ENCODE measurements around the gene MARCHF3. TPM values are rescaled to one million over a fixed set of nuclear protein-coding genes. Genes with fewer than 3 reads are reported as not detected.

MARCHF3 gene
- total and polyA plus RNA-seq, 10 donors, result 2.3 to 14.8 (median 10.9) TPM

DNA sequence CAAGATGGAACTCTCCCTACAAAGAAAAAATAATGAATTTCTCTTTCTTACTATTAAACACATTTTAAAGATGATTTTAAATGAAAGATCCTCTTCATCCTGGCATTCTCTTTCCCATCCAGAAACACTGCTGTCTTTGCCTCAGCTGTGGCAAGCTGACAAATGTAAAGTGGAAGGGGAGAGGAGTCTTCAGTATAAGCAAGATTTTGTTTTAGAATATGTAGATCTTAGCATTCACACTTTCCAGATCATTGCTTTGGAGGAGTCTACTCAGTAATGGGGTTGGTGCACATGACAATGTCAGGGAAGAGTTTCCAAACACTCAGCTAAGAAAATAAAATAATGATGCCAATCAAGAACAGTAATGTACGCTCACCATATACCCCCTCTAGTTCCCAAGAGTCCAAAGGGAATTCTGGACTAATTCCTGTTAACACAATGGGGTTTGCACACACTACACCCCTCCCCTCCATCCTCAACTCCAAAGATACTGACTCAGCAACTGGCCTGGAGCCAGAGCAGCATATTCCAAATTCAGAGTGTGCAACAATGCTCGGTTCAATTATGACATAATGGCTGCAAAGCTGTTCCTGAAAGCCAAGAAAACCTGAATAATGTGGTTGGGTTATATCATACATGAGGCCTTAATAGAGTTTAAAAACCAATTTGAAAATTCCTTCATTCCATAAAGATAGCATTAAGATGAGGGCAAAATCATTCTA is 38.3 kb upstream of the MARCHF3 start:
- H3K27ac ChIP-seq, result no peak overlapping the region
- no peaks in the 10 kb centered on the region for H3K27me3 ChIP-seq (replicated peaks in 1 of 7)
- 64 to 76% (median 69%) methylated on average over 2 of the region's 2 CpGs for WGBS, 5 donors
- no peaks in the 10 kb centered on the region for H3K9me3 ChIP-seq
- peaks cover 5 to 27% (median 11%) of the 10 kb centered on the region in 6 donors for H3K4me1 ChIP-seq
- DNase-seq, result no peak
- peaks cover 0 to 8% (median 3%) of the 10 kb centered on the region in 6 donors for H3K36me3 ChIP-seq
- H3K4me3 ChIP-seq, result no peak overlapping the region
- no peak for TF ChIP-seq POLR2A (IDR thresholded peaks at IDR 0.05)
- no peak for TF ChIP-seq POLR2AphosphoS5 (IDR thresholded peaks at IDR 0.05)
- TF ChIP-seq, protein P1, sequence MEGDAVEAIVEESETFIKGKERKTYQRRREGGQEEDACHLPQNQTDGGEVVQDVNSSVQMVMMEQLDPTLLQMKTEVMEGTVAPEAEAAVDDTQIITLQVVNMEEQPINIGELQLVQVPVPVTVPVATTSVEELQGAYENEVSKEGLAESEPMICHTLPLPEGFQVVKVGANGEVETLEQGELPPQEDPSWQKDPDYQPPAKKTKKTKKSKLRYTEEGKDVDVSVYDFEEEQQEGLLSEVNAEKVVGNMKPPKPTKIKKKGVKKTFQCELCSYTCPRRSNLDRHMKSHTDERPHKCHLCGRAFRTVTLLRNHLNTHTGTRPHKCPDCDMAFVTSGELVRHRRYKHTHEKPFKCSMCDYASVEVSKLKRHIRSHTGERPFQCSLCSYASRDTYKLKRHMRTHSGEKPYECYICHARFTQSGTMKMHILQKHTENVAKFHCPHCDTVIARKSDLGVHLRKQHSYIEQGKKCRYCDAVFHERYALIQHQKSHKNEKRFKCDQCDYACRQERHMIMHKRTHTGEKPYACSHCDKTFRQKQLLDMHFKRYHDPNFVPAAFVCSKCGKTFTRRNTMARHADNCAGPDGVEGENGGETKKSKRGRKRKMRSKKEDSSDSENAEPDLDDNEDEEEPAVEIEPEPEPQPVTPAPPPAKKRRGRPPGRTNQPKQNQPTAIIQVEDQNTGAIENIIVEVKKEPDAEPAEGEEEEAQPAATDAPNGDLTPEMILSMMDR (IDR thresholded peaks at IDR 0.05 in 8 of 11, conservative IDR thresholded peaks at IDR 0.05 in 3 of 11), result no peak
- intact Hi-C loops (cut with DNase I; ENCODE audit: low total_unique reads), result no loop called here

DNA sequence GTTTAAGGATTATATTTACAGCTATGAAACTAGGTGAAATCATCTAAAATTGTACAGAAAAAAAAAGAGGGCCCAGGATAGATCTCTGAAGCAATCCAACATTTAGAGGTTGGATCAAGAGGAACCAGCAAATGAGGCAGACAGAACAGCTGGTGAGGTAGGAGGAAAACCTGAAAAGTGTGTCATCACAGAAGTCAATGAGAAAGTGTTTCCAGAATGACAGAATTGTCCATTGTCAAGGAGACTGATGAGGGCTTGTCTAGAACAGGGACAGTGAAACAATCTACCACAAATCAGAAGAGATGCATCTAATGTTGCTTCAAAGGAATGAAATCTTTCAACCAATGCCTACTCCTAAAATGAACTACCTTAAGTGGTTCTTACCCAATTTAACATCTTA is 36.4 kb upstream of the MARCHF3 start:
- H3K4me1 ChIP-seq, result peaks cover 0 to 10% (median 3%) of the 10 kb centered on the region in 6 donors
- H3K27ac ChIP-seq, result no peak overlapping the region
- intact Hi-C loops (cut with DNase I; ENCODE audit: low total_unique reads), result no loop called here
- H3K4me3 ChIP-seq, result no peak overlapping the region
- TF ChIP-seq, protein P1 (IDR thresholded peaks at IDR 0.05 in 8 of 11, conservative IDR thresholded peaks at IDR 0.05 in 3 of 11), result no peak
- TF ChIP-seq POLR2AphosphoS5 (IDR thresholded peaks at IDR 0.05), result no peak
- no peak for TF ChIP-seq POLR2A (IDR thresholded peaks at IDR 0.05)
- no peak for DNase-seq
- H3K9me3 ChIP-seq, result no peaks in the 10 kb centered on the region
- H3K27me3 ChIP-seq (replicated peaks in 1 of 7), result no peaks in the 10 kb centered on the region
- peaks cover 0 to 8% (median 3%) of the 10 kb centered on the region in 6 donors for H3K36me3 ChIP-seq

DNA sequence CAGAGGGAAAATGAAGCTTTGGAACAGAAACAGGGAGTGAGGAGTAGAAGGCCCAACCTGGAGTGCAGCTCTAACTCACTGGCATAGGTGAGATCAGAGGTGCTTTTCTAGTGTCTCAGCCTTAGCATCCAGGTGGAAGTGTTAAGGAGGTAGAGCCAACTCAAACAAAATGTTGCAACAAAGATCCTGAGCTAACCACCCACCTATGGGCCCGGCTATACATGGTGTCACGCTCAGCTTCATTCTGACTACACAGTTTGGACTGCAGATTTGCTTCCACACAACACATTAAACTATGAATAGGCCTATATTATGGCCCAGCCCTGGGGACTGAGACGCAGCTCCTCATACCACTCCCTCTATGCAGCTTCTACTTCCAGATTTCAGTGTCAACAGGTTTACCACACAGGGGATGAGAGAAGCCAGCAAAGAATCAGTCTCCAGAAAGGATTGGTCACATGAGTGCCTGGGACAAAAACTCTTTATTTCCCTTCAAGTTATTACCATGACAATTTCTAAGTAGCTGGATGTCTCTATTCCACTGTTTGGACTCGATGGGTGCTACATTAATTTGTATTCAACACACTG is 34.0 kb upstream of the MARCHF3 start:
- Histone ChIP-seq H3K27ac (no peak overlapping the region), H3K4me3 (no peak overlapping the region), H3K27me3 (replicated peaks in 1 of 7) (no peaks in the 10 kb centered on the region), H3K4me1 (no peaks in the 10 kb centered on the region), H3K9me3 (no peaks in the 10 kb centered on the region), H3K36me3 (peaks cover 0 to 8% (median 3%) of the 10 kb centered on the region in 6 donors)
- intact Hi-C loops (cut with DNase I; ENCODE audit: low total_unique reads), result no loop called here
- WGBS, 5 donors, result 93 to 98% (median 97%) methylated on average over 4 of the region's 4 CpGs
- DNase-seq, result no peak
- TF ChIP-seq POLR2A (IDR thresholded peaks at IDR 0.05) (no peak), POLR2AphosphoS5 (IDR thresholded peaks at IDR 0.05) (no peak)
- TF ChIP-seq, protein P1 (IDR thresholded peaks at IDR 0.05 in 8 of 11, conservative IDR thresholded peaks at IDR 0.05 in 3 of 11), result no peak

DNA sequence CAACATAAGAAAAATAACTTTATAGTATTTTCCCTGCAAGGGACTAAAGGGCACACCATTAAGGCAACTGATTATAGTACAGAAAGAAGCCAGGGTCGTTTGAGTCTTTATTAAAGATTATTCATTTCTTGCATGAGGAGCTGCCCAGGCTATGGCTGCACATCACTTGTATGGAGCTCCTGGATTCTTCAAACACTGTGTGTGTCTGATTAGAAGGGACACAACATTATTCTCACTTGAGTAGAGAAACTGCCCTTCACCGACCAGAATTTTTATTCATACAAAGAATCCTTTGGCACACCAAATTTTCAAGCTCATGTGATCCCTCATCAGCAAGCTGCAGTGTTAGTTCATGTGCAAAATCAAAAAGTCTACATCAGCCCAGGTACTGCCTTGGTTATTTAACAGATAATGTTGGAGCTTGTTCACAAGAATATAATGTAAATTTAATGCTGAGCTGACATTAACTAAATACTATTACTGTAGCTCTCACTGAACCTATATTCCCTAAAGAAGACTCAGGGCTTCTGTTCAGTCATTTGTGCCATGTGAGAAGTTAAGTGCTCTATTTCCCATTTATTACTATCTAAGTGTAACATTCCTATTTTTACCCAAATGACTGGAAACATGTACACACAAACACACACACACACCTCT is 33.0 kb upstream of the MARCHF3 start:
- H3K4me3 ChIP-seq, result no peak overlapping the region
- WGBS, 5 donors, result 67 to 89% (median 75%) methylated on average over 2 of the region's 2 CpGs
- H3K27ac ChIP-seq, result no peak overlapping the region
- H3K4me1 ChIP-seq, result no peaks in the 10 kb centered on the region
- H3K27me3 ChIP-seq (replicated peaks in 1 of 7), result no peaks in the 10 kb centered on the region
- TF ChIP-seq POLR2AphosphoS5 (IDR thresholded peaks at IDR 0.05), result no peak
- no peak for TF ChIP-seq POLR2A (IDR thresholded peaks at IDR 0.05)
- TF ChIP-seq, protein P1 (IDR thresholded peaks at IDR 0.05 in 8 of 11, conservative IDR thresholded peaks at IDR 0.05 in 3 of 11), result no peak
- intact Hi-C loops (cut with DNase I; ENCODE audit: low total_unique reads), result no loop called here
- no peak for DNase-seq
- H3K9me3 ChIP-seq, result no peaks in the 10 kb centered on the region
- H3K36me3 ChIP-seq, result peaks cover 0 to 10% (median 4%) of the 10 kb centered on the region in 6 donors

Data from spleen (tissue), 11 donors.